ENCODE results near the gene LARGE1. TPM values are rescaled to one million over a fixed set of nuclear protein-coding genes. Genes with fewer than 3 reads are reported as not detected.

LARGE1 gene
- total RNA-seq, 1 donor = 22.8 TPM

DNA sequence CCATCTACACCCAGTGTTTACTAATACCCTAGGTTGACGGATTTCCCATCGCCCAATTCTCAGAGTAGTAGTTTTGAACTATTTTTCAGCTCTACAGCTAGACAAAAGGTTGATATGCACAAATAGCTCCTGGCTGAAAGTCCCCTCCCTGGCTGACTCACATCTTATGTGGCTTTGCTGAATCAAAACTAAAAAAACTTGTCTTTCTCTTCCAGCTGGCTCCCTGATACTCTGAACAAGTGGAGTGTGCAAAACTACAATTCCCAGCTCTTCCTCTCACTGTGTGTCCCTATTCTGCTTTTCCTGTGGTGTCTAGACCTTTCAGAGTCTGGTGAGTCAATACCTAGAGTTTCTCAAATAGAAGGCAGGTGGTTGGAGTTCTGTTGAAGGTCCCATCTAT, 12.7 kb upstream of the LARGE1 start:
- H3K36me3 ChIP-seq (ENCODE audit: insufficient read depth, low read length) = no peaks in the 10 kb centered on the region
- no peak for DNase-seq (ENCODE audit: insufficient read length, low spot score, missing footprints)

GRCh38 chr22:33931406-33931805, 11.1 kb upstream of the LARGE1 start:
- Histone ChIP-seq H2AFZ (ENCODE audit: low read length) (no peak overlapping the region), H3K4me2 (ENCODE audit: insufficient read depth, low read length) (no peak overlapping the region), H3K79me2 (ENCODE audit: insufficient read depth, low read length) (no peaks in the 10 kb centered on the region), H4K20me1 (ENCODE audit: insufficient read depth, low read length) (no peaks in the 10 kb centered on the region), H3K4me1 (ENCODE audit: insufficient read depth, low read length) (no peaks in the 10 kb centered on the region), H3K27ac (ENCODE audit: low read depth, low read length) (no peak overlapping the region), H3K36me3 (ENCODE audit: insufficient read depth, low read length) (no peaks in the 10 kb centered on the region), H3K4me3 (ENCODE audit: insufficient read depth, low read length) (no peak overlapping the region), H3K9me3 (ENCODE audit: low read depth, low read length) (no peaks in the 10 kb centered on the region), H3K27me3 (ENCODE audit: insufficient read depth, low read length) (no peaks in the 10 kb centered on the region)
- TF ChIP-seq, protein P1, sequence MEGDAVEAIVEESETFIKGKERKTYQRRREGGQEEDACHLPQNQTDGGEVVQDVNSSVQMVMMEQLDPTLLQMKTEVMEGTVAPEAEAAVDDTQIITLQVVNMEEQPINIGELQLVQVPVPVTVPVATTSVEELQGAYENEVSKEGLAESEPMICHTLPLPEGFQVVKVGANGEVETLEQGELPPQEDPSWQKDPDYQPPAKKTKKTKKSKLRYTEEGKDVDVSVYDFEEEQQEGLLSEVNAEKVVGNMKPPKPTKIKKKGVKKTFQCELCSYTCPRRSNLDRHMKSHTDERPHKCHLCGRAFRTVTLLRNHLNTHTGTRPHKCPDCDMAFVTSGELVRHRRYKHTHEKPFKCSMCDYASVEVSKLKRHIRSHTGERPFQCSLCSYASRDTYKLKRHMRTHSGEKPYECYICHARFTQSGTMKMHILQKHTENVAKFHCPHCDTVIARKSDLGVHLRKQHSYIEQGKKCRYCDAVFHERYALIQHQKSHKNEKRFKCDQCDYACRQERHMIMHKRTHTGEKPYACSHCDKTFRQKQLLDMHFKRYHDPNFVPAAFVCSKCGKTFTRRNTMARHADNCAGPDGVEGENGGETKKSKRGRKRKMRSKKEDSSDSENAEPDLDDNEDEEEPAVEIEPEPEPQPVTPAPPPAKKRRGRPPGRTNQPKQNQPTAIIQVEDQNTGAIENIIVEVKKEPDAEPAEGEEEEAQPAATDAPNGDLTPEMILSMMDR (IDR thresholded peaks at IDR 0.05; ENCODE audit: extremely low read depth, low read depth, low read length) = no peak
- no peak for DNase-seq (ENCODE audit: insufficient read length, low spot score, missing footprints)

More for the DNA sequence above, 12.7 kb upstream of the LARGE1 start:
- Histone ChIP-seq H3K4me1 (ENCODE audit: insufficient read depth, low read length) (no peaks in the 10 kb centered on the region), H4K20me1 (ENCODE audit: insufficient read depth, low read length) (no peaks in the 10 kb centered on the region), H3K27me3 (ENCODE audit: insufficient read depth, low read length) (no peaks in the 10 kb centered on the region), H2AFZ (ENCODE audit: low read length) (no peak overlapping the region), H3K79me2 (ENCODE audit: insufficient read depth, low read length) (no peaks in the 10 kb centered on the region), H3K4me3 (ENCODE audit: insufficient read depth, low read length) (no peak overlapping the region), H3K4me2 (ENCODE audit: insufficient read depth, low read length) (no peak overlapping the region), H3K9me3 (ENCODE audit: low read depth, low read length) (no peaks in the 10 kb centered on the region), H3K27ac (ENCODE audit: low read depth, low read length) (no peak overlapping the region)
- TF ChIP-seq, protein P1 (IDR thresholded peaks at IDR 0.05; ENCODE audit: extremely low read depth, low read depth, low read length) = no peak

DNA sequence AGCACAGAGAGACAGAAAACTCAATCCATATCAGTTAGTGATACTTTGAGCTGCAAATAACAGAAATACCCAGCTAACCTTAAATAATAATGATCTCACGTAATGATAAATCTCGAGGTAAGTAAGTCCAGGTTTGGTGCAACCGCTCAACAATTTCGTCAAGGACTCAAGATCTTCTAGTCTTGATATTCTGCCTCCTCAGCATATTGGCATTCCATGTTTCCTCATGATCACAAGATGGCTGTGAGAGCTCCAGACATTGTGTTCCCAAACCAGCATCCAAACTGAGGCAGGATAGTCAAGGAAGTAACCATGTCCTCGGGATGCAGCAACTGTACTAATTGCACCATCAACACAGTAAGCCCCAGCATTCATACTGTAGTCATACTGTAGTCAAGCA, 7.5 kb upstream of the LARGE1 start:
- Histone ChIP-seq H2AFZ (ENCODE audit: low read length) (no peak overlapping the region), H3K27me3 (ENCODE audit: insufficient read depth, low read length) (peaks cover 8% of the 10 kb centered on the region), H3K4me2 (ENCODE audit: insufficient read depth, low read length) (no peak overlapping the region), H3K27ac (ENCODE audit: low read depth, low read length) (no peak overlapping the region), H3K4me1 (ENCODE audit: insufficient read depth, low read length) (peaks cover 6% of the 10 kb centered on the region), H3K36me3 (ENCODE audit: insufficient read depth, low read length) (no peaks in the 10 kb centered on the region), H3K79me2 (ENCODE audit: insufficient read depth, low read length) (no peaks in the 10 kb centered on the region), H4K20me1 (ENCODE audit: insufficient read depth, low read length) (no peaks in the 10 kb centered on the region), H3K4me3 (ENCODE audit: insufficient read depth, low read length) (no peak overlapping the region), H3K9me3 (ENCODE audit: low read depth, low read length) (no peaks in the 10 kb centered on the region)
- TF ChIP-seq, protein P1 (IDR thresholded peaks at IDR 0.05; ENCODE audit: extremely low read depth, low read depth, low read length) = no peak
- DNase-seq (ENCODE audit: insufficient read length, low spot score, missing footprints) = no peak

- TF ChIP-seq, protein P1 (IDR thresholded peaks at IDR 0.05; ENCODE audit: extremely low read depth, low read depth, low read length) = no peak
- H3K79me2 ChIP-seq (ENCODE audit: insufficient read depth, low read length) = no peaks in the 10 kb centered on the region
- no peak overlapping the region for H2AFZ ChIP-seq (ENCODE audit: low read length)
- H3K4me1 ChIP-seq (ENCODE audit: insufficient read depth, low read length) = peaks cover 9% of the 10 kb centered on the region
- no peaks in the 10 kb centered on the region for H3K36me3 ChIP-seq (ENCODE audit: insufficient read depth, low read length)
- H3K4me2 ChIP-seq (ENCODE audit: insufficient read depth, low read length) = no peak overlapping the region
- no peak overlapping the region for H3K27ac ChIP-seq (ENCODE audit: low read depth, low read length)
- H3K27me3 ChIP-seq (ENCODE audit: insufficient read depth, low read length) = peaks cover 8% of the 10 kb centered on the region
- no peaks in the 10 kb centered on the region for H4K20me1 ChIP-seq (ENCODE audit: insufficient read depth, low read length)
- no peak for DNase-seq (ENCODE audit: insufficient read length, low spot score, missing footprints)
- no peak overlapping the region for H3K4me3 ChIP-seq (ENCODE audit: insufficient read depth, low read length)
- H3K9me3 ChIP-seq (ENCODE audit: low read depth, low read length) = no peaks in the 10 kb centered on the region
Measured at GRCh38 chr22:33925194-33925593, 4.9 kb upstream of the LARGE1 start.

All from osteoblast (primary cell).